Liver (tissue), 9 donors: ENCODE data around the gene GART. TPM values are rescaled to one million over a fixed set of nuclear protein-coding genes. Genes with fewer than 3 reads are reported as not detected.

Source experiments
- DNase-seq: peaks from one replicate; pipeline ENCODE4 v3.0.0-alpha.2; 2017; ENCODE audit warnings: low spot score
- H3K27ac ChIP-seq, 2 donors: one replicate each; pipeline ENCODE4 v1.7.0; 2013; ENCODE audit warnings: inconsistent platforms in 2 of 2, low read length in 2 of 2, control low read depth in 1 of 2, low read depth in 1 of 2, mild to moderate bottlenecking in 1 of 2
- H3K27me3 ChIP-seq, 4 donors: one replicate each; pipeline versions ENCODE4 v1.6.1 to v1.7.0; 2013; ENCODE audit warnings: low read length in 3 of 4, inconsistent platforms in 1 of 4, mild to moderate bottlenecking in 1 of 4, moderate library complexity in 1 of 4; ENCODE audit not compliant: control insufficient read depth in 4 of 4, insufficient read depth in 4 of 4
- H3K36me3 ChIP-seq, 4 donors: one replicate each; pipeline versions ENCODE4 v1.6.1 to v1.7.0; 2013; ENCODE audit warnings: low read length in 3 of 4, mild to moderate bottlenecking in 3 of 4, low read depth in 1 of 4, moderate library complexity in 1 of 4; ENCODE audit not compliant: control insufficient read depth in 4 of 4, insufficient read depth in 3 of 4
- H3K4me1 ChIP-seq, 4 donors: one replicate each; pipeline versions ENCODE4 v1.6.1 to v1.7.0; 2013; ENCODE audit warnings: low read length in 3 of 4, mild to moderate bottlenecking in 3 of 4, moderate library complexity in 1 of 4; ENCODE audit not compliant: control insufficient read depth in 4 of 4, insufficient read depth in 4 of 4
- H3K4me3 ChIP-seq, 3 donors: one replicate each; pipeline versions ENCODE4 v1.6.1 to v1.7.0; 2013; ENCODE audit warnings: low read length in 3 of 3, control low read depth in 1 of 3, low read depth in 1 of 3, mild to moderate bottlenecking in 1 of 3
- H3K9ac ChIP-seq, 2 donors: one replicate each; pipeline ENCODE4 v1.7.0; 2013; ENCODE audit warnings: low read length in 2 of 2, mild to moderate bottlenecking in 2 of 2, moderate library complexity in 2 of 2, control low read depth in 1 of 2, low read depth in 1 of 2
- H3K9me3 ChIP-seq, 4 donors: one replicate each; pipeline versions ENCODE4 v1.6.1 to v1.7.0; 2013; ENCODE audit warnings: low read length in 3 of 4; ENCODE audit not compliant: control insufficient read depth in 4 of 4
- EGR1 ChIP-seq, 2 donors: IDR thresholded peaks; 2 replicates each; pipeline ENCODE4 v1.6.1; 2016 to 2018; ENCODE audit warnings: antibody characterized with exemption in 2 of 2, low read depth in 2 of 2
- FOXA1 ChIP-seq: IDR thresholded peaks from 2 replicates; pipeline ENCODE4 v1.6.1; 2016; ENCODE audit warnings: antibody characterized with exemption
- FOXA2 ChIP-seq: IDR thresholded peaks from 2 replicates; pipeline ENCODE4 v1.6.1; 2016; ENCODE audit warnings: antibody characterized with exemption
- GABPA ChIP-seq, 2 donors: IDR thresholded peaks in 1 of 2; conservative IDR thresholded peaks in 1 of 2; 2 replicates each; pipeline ENCODE4 v1.6.1; 2016; ENCODE audit warnings: antibody characterized with exemption in 2 of 2, mild to moderate bottlenecking in 1 of 2, moderate library complexity in 1 of 2
- HNF4A ChIP-seq, 2 donors: conservative IDR thresholded peaks; 2 replicates each; pipeline ENCODE4 v1.6.1; 2016; ENCODE audit warnings: antibody characterized with exemption in 2 of 2, mild to moderate bottlenecking in 2 of 2
- HNF4G ChIP-seq: IDR thresholded peaks from 2 replicates; pipeline ENCODE4 v1.6.1; 2016; ENCODE audit warnings: antibody characterized with exemption
- NR2F2 ChIP-seq: IDR thresholded peaks from 2 replicates; pipeline ENCODE4 v1.6.1; 2016; ENCODE audit warnings: antibody characterized with exemption
- RAD21 ChIP-seq, 2 donors: IDR thresholded peaks; 2 replicates each; pipeline ENCODE4 v1.6.1; 2016; ENCODE audit warnings: antibody characterized with exemption in 2 of 2, mild to moderate bottlenecking in 2 of 2
- RXRA ChIP-seq, 2 donors: IDR thresholded peaks; 2 replicates each; pipeline ENCODE4 v1.6.1; 2017 to 2018; ENCODE audit warnings: antibody characterized with exemption in 2 of 2, mild to moderate bottlenecking in 1 of 2
- SP1 ChIP-seq: IDR thresholded peaks from 2 replicates; pipeline ENCODE4 v1.6.1; 2018; ENCODE audit warnings: antibody characterized with exemption, mild to moderate bottlenecking
- TAF1 ChIP-seq: conservative IDR thresholded peaks from 2 replicates; pipeline ENCODE4 v1.6.1; 2016; ENCODE audit warnings: antibody characterized with exemption, mild to moderate bottlenecking
- YY1 ChIP-seq: IDR thresholded peaks from 2 replicates; pipeline ENCODE4 v1.6.1; 2016; ENCODE audit warnings: antibody characterized with exemption, mild to moderate bottlenecking
- WGBS: extraction: QIAGEN DNeasy Blood & Tissue Kit; methylation state at CpG from one replicate; pipeline ENCODE4 v1.1.7; 2013; 5-methylcytosine and 5-hydroxymethylcytosine counted together
- polyA plus RNA-seq, 2 donors: library from polyadenylated mRNA; stranded (reverse) in 1 of 2; unstranded in 1 of 2; fragments of 200-250 nt in 1 of 2; fragments of >200 nt in 1 of 2; fragmentation: Nextera tagmentation in 1 of 2; extraction: Ambion mirVana in 1 of 2; gene quantifications; one replicate each; pipeline versions ENCODE4 v1.2.1 to v1.2.3, GENCODE V29; 2013 to 2015
- total RNA-seq, 2 donors: library from RNA; depleted of rRNA; stranded (reverse); fragments of >200 nt; gene quantifications; one replicate each; pipeline ENCODE4 v1.2.3, GENCODE V29; 2014
- TF ChIP-seq, protein P1 (sequence below): IDR thresholded peaks from 2 replicates; pipeline ENCODE4 v1.6.1; 2016; ENCODE audit warnings: antibody characterized with exemption
- TF ChIP-seq, protein P2 (sequence below): IDR thresholded peaks from 2 replicates; pipeline ENCODE4 v1.6.1; 2016; ENCODE audit warnings: antibody characterized with exemption
- TF ChIP-seq, protein P3 (sequence below): IDR thresholded peaks from 2 replicates; pipeline ENCODE4 v1.6.1; 2016; ENCODE audit warnings: antibody characterized with exemption
- TF ChIP-seq, protein P4 (sequence below): fragments of 150-350 bp; IDR thresholded peaks from 2 replicates; pipeline ENCODE4 v1.5.1; 2017; ENCODE audit warnings: improper control_type of control experiment, low read depth, low read length; ENCODE audit not compliant: missing input control
- TF ChIP-seq, protein P5 (sequence below): IDR thresholded peaks from 2 replicates; pipeline ENCODE4 v1.6.1; 2016; ENCODE audit warnings: antibody characterized with exemption, mild to moderate bottlenecking
- donor health status: healthy.
- donor health status: healthy.
- donor health status: healthy.
- donor health status: healthy.
- donor health status: healthy.

The GART gene
- total and polyA plus RNA-seq, 4 donors: 15.7 to 76.8 (median 32.0) TPM

DNA sequence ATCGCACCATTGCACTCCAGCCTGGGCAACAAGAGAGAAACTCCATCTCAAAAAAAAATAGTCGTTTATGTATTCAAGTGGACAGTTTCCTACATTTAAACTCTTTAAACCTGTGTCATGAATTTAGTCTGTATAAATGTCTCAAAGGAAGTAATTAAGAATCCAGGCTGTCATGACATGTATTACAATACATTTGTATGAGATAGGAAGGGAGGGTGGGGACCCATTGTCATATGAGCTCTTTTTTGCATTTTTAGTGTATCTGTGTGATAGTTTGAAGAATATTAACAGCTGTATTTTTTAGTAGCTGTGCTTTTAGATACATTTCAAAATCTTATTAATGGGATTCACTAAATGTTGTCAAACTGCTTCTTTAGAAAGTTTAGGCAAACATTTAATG, 26.5 kb upstream of the GART start:
- no peak overlapping the region for H3K27ac ChIP-seq
- 85% methylated on average over 2 of the region's 2 CpGs for WGBS

DNA sequence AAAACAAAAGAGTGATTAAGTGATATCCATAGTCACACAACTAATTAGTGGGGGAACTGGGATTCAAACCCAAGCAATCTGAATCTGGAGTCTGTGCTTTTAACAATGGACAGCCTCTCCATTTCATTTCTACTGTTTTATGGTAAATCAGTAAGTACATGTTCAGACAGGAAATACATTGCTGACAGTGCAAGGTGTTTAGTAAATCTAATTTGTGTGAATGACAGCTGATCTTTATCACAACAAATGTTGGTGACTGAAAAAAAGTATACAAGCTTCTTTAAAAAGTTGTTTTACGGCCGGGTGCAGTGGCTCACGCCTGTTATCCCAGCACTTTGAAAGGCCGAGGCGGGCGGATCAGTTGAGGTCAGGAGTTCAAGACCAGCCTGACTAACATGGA, 26.0 kb upstream of the GART start:
- no peak overlapping the region for H3K9ac ChIP-seq
- H3K27ac ChIP-seq: no peak overlapping the region
- no peak overlapping the region for H3K4me3 ChIP-seq
- TF ChIP-seq, protein P1, sequence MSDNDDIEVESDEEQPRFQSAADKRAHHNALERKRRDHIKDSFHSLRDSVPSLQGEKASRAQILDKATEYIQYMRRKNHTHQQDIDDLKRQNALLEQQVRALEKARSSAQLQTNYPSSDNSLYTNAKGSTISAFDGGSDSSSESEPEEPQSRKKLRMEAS: no peak
- TF ChIP-seq FOXA2 (no peak), GABPA (IDR thresholded peaks at IDR 0.05 in 1 of 2, conservative IDR thresholded peaks at IDR 0.05 in 1 of 2) (no peak), HNF4G (no peak), SP1 (no peak), RXRA (IDR thresholded peaks at IDR 0.05) (no peak), HNF4A (conservative IDR thresholded peaks at IDR 0.05) (no peak), NR2F2 (no peak), RAD21 (IDR thresholded peaks at IDR 0.05) (no peak), FOXA1 (no peak), TAF1 (no peak), YY1 (no peak), EGR1 (IDR thresholded peaks at IDR 0.05; ENCODE audit: low read depth in 2 of 2) (no peak)
- TF ChIP-seq, protein P2, sequence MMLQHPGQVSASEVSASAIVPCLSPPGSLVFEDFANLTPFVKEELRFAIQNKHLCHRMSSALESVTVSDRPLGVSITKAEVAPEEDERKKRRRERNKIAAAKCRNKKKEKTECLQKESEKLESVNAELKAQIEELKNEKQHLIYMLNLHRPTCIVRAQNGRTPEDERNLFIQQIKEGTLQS: no peak
- TF ChIP-seq, protein P3, sequence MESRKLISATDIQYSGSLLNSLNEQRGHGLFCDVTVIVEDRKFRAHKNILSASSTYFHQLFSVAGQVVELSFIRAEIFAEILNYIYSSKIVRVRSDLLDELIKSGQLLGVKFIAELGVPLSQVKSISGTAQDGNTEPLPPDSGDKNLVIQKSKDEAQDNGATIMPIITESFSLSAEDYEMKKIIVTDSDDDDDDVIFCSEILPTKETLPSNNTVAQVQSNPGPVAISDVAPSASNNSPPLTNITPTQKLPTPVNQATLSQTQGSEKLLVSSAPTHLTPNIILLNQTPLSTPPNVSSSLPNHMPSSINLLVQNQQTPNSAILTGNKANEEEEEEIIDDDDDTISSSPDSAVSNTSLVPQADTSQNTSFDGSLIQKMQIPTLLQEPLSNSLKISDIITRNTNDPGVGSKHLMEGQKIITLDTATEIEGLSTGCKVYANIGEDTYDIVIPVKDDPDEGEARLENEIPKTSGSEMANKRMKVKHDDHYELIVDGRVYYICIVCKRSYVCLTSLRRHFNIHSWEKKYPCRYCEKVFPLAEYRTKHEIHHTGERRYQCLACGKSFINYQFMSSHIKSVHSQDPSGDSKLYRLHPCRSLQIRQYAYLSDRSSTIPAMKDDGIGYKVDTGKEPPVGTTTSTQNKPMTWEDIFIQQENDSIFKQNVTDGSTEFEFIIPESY: no peak
- TF ChIP-seq, protein P4, sequence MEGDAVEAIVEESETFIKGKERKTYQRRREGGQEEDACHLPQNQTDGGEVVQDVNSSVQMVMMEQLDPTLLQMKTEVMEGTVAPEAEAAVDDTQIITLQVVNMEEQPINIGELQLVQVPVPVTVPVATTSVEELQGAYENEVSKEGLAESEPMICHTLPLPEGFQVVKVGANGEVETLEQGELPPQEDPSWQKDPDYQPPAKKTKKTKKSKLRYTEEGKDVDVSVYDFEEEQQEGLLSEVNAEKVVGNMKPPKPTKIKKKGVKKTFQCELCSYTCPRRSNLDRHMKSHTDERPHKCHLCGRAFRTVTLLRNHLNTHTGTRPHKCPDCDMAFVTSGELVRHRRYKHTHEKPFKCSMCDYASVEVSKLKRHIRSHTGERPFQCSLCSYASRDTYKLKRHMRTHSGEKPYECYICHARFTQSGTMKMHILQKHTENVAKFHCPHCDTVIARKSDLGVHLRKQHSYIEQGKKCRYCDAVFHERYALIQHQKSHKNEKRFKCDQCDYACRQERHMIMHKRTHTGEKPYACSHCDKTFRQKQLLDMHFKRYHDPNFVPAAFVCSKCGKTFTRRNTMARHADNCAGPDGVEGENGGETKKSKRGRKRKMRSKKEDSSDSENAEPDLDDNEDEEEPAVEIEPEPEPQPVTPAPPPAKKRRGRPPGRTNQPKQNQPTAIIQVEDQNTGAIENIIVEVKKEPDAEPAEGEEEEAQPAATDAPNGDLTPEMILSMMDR: no peak
- TF ChIP-seq, protein P5, sequence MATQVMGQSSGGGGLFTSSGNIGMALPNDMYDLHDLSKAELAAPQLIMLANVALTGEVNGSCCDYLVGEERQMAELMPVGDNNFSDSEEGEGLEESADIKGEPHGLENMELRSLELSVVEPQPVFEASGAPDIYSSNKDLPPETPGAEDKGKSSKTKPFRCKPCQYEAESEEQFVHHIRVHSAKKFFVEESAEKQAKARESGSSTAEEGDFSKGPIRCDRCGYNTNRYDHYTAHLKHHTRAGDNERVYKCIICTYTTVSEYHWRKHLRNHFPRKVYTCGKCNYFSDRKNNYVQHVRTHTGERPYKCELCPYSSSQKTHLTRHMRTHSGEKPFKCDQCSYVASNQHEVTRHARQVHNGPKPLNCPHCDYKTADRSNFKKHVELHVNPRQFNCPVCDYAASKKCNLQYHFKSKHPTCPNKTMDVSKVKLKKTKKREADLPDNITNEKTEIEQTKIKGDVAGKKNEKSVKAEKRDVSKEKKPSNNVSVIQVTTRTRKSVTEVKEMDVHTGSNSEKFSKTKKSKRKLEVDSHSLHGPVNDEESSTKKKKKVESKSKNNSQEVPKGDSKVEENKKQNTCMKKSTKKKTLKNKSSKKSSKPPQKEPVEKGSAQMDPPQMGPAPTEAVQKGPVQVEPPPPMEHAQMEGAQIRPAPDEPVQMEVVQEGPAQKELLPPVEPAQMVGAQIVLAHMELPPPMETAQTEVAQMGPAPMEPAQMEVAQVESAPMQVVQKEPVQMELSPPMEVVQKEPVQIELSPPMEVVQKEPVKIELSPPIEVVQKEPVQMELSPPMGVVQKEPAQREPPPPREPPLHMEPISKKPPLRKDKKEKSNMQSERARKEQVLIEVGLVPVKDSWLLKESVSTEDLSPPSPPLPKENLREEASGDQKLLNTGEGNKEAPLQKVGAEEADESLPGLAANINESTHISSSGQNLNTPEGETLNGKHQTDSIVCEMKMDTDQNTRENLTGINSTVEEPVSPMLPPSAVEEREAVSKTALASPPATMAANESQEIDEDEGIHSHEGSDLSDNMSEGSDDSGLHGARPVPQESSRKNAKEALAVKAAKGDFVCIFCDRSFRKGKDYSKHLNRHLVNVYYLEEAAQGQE: no peak
- no peak for DNase-seq
- H3K27me3 ChIP-seq: no peaks in the 10 kb centered on the region
- no peaks in the 10 kb centered on the region for H3K9me3 ChIP-seq
- WGBS: 82% methylated on average over 6 of the region's 6 CpGs
- peaks cover 0 to 12% (median 4%) of the 10 kb centered on the region in 4 donors for H3K4me1 ChIP-seq
- peaks cover 3 to 46% (median 26%) of the 10 kb centered on the region in 4 donors for H3K36me3 ChIP-seq

More for the DNA sequence above, 26.5 kb upstream of the GART start:
- no peak overlapping the region for H3K4me3 ChIP-seq
- no peaks in the 10 kb centered on the region for H3K27me3 ChIP-seq
- no peak for DNase-seq
- peaks cover 0 to 12% (median 4%) of the 10 kb centered on the region in 4 donors for H3K4me1 ChIP-seq
- peaks cover 3 to 50% (median 28%) of the 10 kb centered on the region in 4 donors for H3K36me3 ChIP-seq
- no peaks in the 10 kb centered on the region for H3K9me3 ChIP-seq
- no peak overlapping the region for H3K9ac ChIP-seq
- no peak for TF ChIP-seq FOXA1
- no peak for TF ChIP-seq HNF4A (conservative IDR thresholded peaks at IDR 0.05)
- TF ChIP-seq, protein P3: no peak
